Stimulated activated naive CD8-positive, alpha-beta T cell treated with anti-CD3 and anti-CD28 coated beads, Interleukin-15, Interleukin-2, amounts not matched to agents 100 ng/mL and 50 ng/mL, for 24 hours (primary cell): ENCODE results near the gene SERPINA5.

Experiments
- H3K27ac Mint-ChIP-seq: one replicate; pipeline ENCODE4 v1.8.0; 2021; ENCODE audit warnings: mild to moderate bottlenecking, mixed read lengths
- H3K27me3 Mint-ChIP-seq: one replicate; pipeline ENCODE4 v1.8.0; 2021; ENCODE audit warnings: mixed read lengths
- H3K36me3 Mint-ChIP-seq: one replicate; pipeline ENCODE4 v1.8.0; 2021; ENCODE audit warnings: low read depth, mixed read lengths
- H3K4me1 Mint-ChIP-seq: one replicate; pipeline ENCODE4 v1.8.0; 2021; ENCODE audit warnings: low read depth, mixed read lengths
- H3K4me3 Mint-ChIP-seq: one replicate; pipeline ENCODE4 v1.8.0; 2021; ENCODE audit warnings: mild to moderate bottlenecking, mixed read lengths
- H3K9me3 Mint-ChIP-seq: one replicate; pipeline ENCODE4 v1.8.0; 2021; ENCODE audit warnings: mixed read lengths

Gene SERPINA5

GRCh38 chr14:94581127-94581999, at the start of gene SERPINA5:
TSS of gene SERPINA5 (plus strand) at chr14:94581426. CDS start at chr14:94587363, 5,937 bp downstream.
- Mint-ChIP-seq H3K36me3 (no peaks in the 10 kb centered on the region), H3K4me1 (no peaks in the 10 kb centered on the region), H3K4me3 (no peak within 1 kb of the TSS), H3K27me3 (peaks cover 8% of the 10 kb centered on the region), H3K9me3 (no peaks in the 10 kb centered on the region), H3K27ac (no peak within 1 kb of the TSS)

- H3K27ac Mint-ChIP-seq = no peak overlapping the region
- H3K4me1 Mint-ChIP-seq = no peaks in the 10 kb centered on the region
- peaks cover 8% of the 10 kb centered on the region for H3K27me3 Mint-ChIP-seq
- H3K9me3 Mint-ChIP-seq = no peaks in the 10 kb centered on the region
- no peak overlapping the region for H3K4me3 Mint-ChIP-seq
- no peaks in the 10 kb centered on the region for H3K36me3 Mint-ChIP-seq
Observed at GRCh38 chr14:94532447-94532846, 48.8 kb upstream of the SERPINA5 start.

- Mint-ChIP-seq H3K9me3 (peaks cover 5% of the 10 kb centered on the region), H3K36me3 (no peaks in the 10 kb centered on the region), H3K27me3 (peaks cover 20% of the 10 kb centered on the region), H3K4me3 (no peak overlapping the region), H3K27ac (no peak overlapping the region), H3K4me1 (no peaks in the 10 kb centered on the region)
Observed at GRCh38 chr14:94535506-94535905, 45.7 kb upstream of the SERPINA5 start.

GRCh38 chr14:94536836-94537235, 44.4 kb upstream of the SERPINA5 start:
- Mint-ChIP-seq H3K27me3 (peaks cover 20% of the 10 kb centered on the region), H3K36me3 (no peaks in the 10 kb centered on the region), H3K9me3 (peaks cover 5% of the 10 kb centered on the region), H3K27ac (no peak overlapping the region), H3K4me1 (no peaks in the 10 kb centered on the region), H3K4me3 (no peak overlapping the region)

- H3K9me3 Mint-ChIP-seq = peaks cover 5% of the 10 kb centered on the region
- peaks cover 19% of the 10 kb centered on the region for H3K27me3 Mint-ChIP-seq
- H3K36me3 Mint-ChIP-seq = no peaks in the 10 kb centered on the region
- no peak overlapping the region for H3K4me3 Mint-ChIP-seq
- H3K27ac Mint-ChIP-seq = no peak overlapping the region
- no peaks in the 10 kb centered on the region for H3K4me1 Mint-ChIP-seq
Observed at GRCh38 chr14:94538070-94538740, 43.0 kb upstream of the SERPINA5 start.

- Mint-ChIP-seq H3K4me3 (no peak overlapping the region), H3K27ac (no peak overlapping the region), H3K9me3 (peaks cover 5% of the 10 kb centered on the region), H3K4me1 (no peaks in the 10 kb centered on the region), H3K27me3 (peaks cover 16% of the 10 kb centered on the region), H3K36me3 (no peaks in the 10 kb centered on the region)
Observed at GRCh38 chr14:94539181-94539580, 42.0 kb upstream of the SERPINA5 start.

GRCh38 chr14:94540031-94540794, 41.0 kb upstream of the SERPINA5 start:
- Mint-ChIP-seq H3K9me3 (peaks cover 5% of the 10 kb centered on the region), H3K4me1 (no peaks in the 10 kb centered on the region), H3K27me3 (peaks cover 16% of the 10 kb centered on the region), H3K4me3 (no peak overlapping the region), H3K27ac (no peak overlapping the region), H3K36me3 (no peaks in the 10 kb centered on the region)

GRCh38 chr14:94541234-94541975, 39.8 kb upstream of the SERPINA5 start:
- H3K9me3 Mint-ChIP-seq = peaks cover 5% of the 10 kb centered on the region
- H3K4me1 Mint-ChIP-seq = no peaks in the 10 kb centered on the region
- no peak overlapping the region for H3K27ac Mint-ChIP-seq
- no peaks in the 10 kb centered on the region for H3K36me3 Mint-ChIP-seq
- peaks cover 16% of the 10 kb centered on the region for H3K27me3 Mint-ChIP-seq
- H3K4me3 Mint-ChIP-seq = no peak overlapping the region

GRCh38 chr14:94542111-94542810, 39.0 kb upstream of the SERPINA5 start:
- peaks cover 14% of the 10 kb centered on the region for H3K27me3 Mint-ChIP-seq
- no peaks in the 10 kb centered on the region for H3K4me1 Mint-ChIP-seq
- peaks cover 5% of the 10 kb centered on the region for H3K9me3 Mint-ChIP-seq
- H3K27ac Mint-ChIP-seq = no peak overlapping the region
- no peaks in the 10 kb centered on the region for H3K36me3 Mint-ChIP-seq
- no peak overlapping the region for H3K4me3 Mint-ChIP-seq

- H3K27me3 Mint-ChIP-seq = peaks cover 10% of the 10 kb centered on the region
- peaks cover 3% of the 10 kb centered on the region for H3K9me3 Mint-ChIP-seq
- H3K27ac Mint-ChIP-seq = no peak overlapping the region
- no peak overlapping the region for H3K4me3 Mint-ChIP-seq
- H3K4me1 Mint-ChIP-seq = no peaks in the 10 kb centered on the region
- no peaks in the 10 kb centered on the region for H3K36me3 Mint-ChIP-seq
Observed at GRCh38 chr14:94542811-94543440, 38.3 kb upstream of the SERPINA5 start.

GRCh38 chr14:94543449-94544124, 37.6 kb upstream of the SERPINA5 start:
- no peaks in the 10 kb centered on the region for H3K9me3 Mint-ChIP-seq
- no peak overlapping the region for H3K27ac Mint-ChIP-seq
- H3K36me3 Mint-ChIP-seq = no peaks in the 10 kb centered on the region
- H3K27me3 Mint-ChIP-seq = peaks cover 5% of the 10 kb centered on the region
- no peak overlapping the region for H3K4me3 Mint-ChIP-seq
- no peaks in the 10 kb centered on the region for H3K4me1 Mint-ChIP-seq

GRCh38 chr14:94544726-94545125, 36.5 kb upstream of the SERPINA5 start:
- H3K4me3 Mint-ChIP-seq = no peak overlapping the region
- H3K27me3 Mint-ChIP-seq = no peaks in the 10 kb centered on the region
- H3K4me1 Mint-ChIP-seq = no peaks in the 10 kb centered on the region
- no peak overlapping the region for H3K27ac Mint-ChIP-seq
- no peaks in the 10 kb centered on the region for H3K9me3 Mint-ChIP-seq
- H3K36me3 Mint-ChIP-seq = no peaks in the 10 kb centered on the region

GRCh38 chr14:94545131-94545841, 35.9 kb upstream of the SERPINA5 start:
- Mint-ChIP-seq H3K27me3 (no peaks in the 10 kb centered on the region), H3K4me1 (no peaks in the 10 kb centered on the region), H3K9me3 (no peaks in the 10 kb centered on the region), H3K4me3 (no peak overlapping the region), H3K27ac (no peak overlapping the region), H3K36me3 (no peaks in the 10 kb centered on the region)
